HK-2 (cell line): ENCODE results near the gene RBM25.

ENCODE experiments used
- DNase-seq: peaks from one replicate; pipeline ENCODE4 v3.0.0-alpha.2; 2018; ENCODE audit not compliant: unreplicated experiment

The RBM25 gene

DNA sequence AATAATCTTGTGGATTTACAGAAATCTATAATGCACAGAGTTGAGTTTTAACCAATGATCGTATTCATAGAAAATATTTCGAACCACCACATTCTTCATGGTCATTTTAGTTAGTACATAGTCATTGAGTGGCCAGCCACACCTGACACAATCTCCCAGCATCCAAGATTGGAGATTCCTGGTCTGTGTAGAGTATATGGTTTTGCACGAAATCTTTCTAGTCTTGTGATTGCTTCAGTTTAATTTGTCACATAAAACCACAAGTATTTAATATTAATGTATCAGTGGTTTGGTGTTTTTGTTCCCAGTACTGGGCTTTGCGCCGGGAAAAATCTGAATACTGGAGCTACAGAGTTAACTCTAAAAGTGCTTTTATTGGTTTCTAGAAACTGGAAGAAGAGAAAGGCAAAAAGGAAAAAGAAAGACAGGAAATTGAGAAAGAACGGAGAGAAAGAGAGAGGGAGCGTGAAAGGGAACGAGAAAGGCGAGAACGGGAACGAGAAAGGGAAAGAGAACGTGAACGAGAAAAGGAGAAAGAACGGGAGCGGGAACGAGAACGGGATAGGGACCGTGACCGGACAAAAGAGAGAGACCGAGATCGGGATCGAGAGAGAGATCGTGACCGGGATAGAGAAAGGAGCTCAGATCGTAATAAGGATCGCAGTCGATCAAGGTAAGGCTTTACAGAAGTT, 44.6 kb downstream of the RBM25 start:
- no peak for DNase-seq

GRCh38 chr14:73105050-73105449, 46.7 kb downstream of the RBM25 start:
- no peak for DNase-seq

DNA sequence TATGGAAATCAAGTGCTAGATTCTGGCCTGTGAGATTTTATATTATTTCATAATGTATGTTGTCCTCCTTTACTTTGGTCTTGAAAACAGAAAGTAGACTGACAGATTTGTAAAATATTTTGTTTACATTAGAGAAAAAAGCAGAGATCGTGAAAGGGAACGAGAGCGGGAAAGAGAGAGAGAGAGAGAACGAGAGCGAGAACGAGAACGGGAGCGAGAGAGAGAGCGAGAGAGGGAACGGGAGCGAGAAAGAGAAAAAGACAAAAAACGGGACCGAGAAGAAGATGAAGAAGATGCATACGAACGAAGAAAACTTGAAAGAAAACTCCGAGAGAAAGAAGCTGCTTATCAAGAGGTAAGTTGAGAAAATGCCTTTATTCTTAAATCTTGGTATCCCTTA, 47.4 kb downstream of the RBM25 start:
- no peak for DNase-seq

GRCh38 chr14:73116079-73116665, 57.8 kb downstream of the RBM25 start:
- no peak for DNase-seq

- DNase-seq, result no peak
These were observed 66.0 kb downstream of the RBM25 start for GRCh38 chr14:73124180-73124894.

DNA sequence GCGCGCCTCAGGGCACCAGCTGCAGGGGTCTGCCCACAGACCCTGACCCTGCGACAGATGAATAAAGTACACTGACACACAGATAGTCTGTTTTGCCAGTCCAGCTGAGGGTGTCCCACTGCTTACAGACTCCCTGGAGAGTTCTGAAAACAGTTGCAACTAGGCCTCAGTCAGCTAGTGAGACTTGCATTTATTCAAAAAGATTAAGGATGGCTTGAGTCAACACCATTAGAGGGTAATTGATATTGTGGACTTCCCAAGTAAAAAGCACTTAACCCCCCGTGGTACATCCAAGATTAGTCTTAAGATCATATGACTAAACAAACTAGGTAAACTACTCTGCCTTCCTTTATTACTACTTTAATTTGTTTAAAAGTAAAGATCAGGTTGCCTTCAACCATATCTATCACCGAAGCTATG, 66.8 kb downstream of the RBM25 start:
- DNase-seq, result no peak

GRCh38 chr14:73125746-73126145, 67.4 kb downstream of the RBM25 start:
- DNase-seq, result no peak

GRCh38 chr14:73133795-73134194, 75.5 kb downstream of the RBM25 start:
- no peak for DNase-seq

DNA sequence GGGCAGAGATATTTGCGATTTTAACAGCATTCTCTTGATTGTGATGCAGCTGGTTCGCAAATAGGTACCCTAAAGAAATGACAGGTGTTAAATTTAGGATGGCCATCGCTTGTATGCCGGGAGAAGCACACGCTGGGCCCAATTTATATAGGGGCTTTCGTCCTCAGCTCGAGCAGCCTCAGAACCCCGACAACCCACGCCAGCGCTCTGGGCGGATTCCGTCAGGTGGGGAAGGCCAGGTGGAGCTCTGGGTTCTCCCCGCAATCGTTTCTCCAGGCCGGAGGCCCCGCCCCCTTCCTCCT, 77.7 kb downstream of the RBM25 start:
- DNase-seq, result no peak

DNA sequence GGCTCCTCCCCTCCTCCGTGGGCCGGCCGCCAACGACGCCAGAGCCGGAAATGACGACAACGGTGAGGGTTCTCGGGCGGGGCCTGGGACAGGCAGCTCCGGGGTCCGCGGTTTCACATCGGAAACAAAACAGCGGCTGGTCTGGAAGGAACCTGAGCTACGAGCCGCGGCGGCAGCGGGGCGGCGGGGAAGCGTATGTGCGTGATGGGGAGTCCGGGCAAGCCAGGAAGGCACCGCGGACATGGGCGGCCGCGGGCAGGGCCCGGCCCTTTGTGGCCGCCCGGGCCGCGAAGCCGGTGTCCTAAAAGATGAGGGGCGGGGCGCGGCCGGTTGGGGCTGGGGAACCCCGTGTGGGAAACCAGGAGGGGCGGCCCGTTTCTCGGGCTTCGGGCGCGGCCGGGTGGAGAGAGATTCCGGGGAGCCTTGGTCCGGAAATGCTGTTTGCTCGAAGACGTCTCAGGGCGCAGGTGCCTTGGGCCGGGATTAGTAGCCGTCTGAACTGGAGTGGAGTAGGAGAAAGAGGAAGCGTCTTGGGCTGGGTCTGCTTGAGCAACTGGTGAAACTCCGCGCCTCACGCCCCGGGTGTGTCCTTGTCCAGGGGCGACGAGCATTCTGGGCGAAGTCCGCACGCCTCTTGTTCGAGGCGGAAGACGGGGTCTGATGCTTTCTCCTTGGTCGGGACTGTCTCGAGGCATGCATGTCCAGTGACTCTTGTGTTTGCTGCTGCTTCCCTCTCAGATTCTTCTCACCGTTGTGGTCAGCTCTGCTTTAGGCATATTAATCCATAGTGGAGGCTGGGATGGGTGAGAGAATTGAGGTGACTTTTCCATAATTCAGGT, 78.3 kb downstream of the RBM25 start, which contains the start of gene PSEN1:
Gene PSEN1, plus strand, starts transcription at position 121 of the 839 bp plus-strand sequence. CDS start 11,513 bp downstream, outside the sequence.
- peak; percentile 96 for DNase-seq

- DNase-seq, result no peak
These were observed 82.5 kb downstream of the RBM25 start for GRCh38 chr14:73140811-73141323.

- DNase-seq, result no peak
These were observed 83.9 kb downstream of the RBM25 start for GRCh38 chr14:73142216-73142615.

- no peak for DNase-seq
These were observed 84.7 kb downstream of the RBM25 start for GRCh38 chr14:73143003-73143402.

GRCh38 chr14:73143617-73144016, 85.3 kb downstream of the RBM25 start:
- DNase-seq, result no peak

DNA sequence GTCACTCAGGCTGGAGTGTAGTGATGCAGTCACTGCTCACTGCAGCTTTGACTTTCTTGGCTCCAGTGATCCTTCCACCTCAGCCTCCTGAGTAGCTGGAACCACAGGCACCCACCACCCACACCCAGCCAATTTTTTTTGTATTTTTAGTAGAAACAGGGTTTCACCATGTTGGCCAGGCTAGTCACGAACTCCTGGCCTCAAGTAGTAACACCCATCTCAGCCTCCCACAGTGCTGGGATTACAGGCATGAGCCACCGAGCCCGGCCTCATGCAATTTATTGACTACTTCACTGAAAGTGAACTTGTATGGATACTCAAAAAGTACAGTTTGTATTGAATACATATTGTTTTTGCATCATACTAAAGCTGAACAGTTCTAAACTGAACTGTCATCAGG, 87.0 kb downstream of the RBM25 start:
- no peak for DNase-seq

- DNase-seq, result no peak
These were observed 87.8 kb downstream of the RBM25 start for GRCh38 chr14:73146111-73146510.

DNA sequence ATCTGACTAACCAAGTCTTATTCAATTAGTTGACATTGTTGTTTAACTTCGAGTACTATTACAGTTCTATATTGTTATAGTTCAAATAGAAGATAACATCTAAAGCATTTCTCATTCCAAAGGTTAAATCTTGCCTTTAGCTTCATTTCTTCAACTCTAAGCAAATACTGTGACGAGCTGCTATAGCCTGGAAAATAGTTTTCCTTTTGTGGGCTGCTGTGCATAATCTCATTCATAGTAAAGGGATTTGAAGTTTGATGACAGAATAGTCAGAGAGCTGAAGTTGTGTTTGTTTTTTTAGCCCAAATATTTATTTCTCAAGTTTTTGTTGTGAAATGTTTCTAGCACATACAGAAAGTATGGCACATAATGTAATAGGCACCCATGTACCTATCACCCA, 91.4 kb downstream of the RBM25 start:
- DNase-seq, result no peak

DNA sequence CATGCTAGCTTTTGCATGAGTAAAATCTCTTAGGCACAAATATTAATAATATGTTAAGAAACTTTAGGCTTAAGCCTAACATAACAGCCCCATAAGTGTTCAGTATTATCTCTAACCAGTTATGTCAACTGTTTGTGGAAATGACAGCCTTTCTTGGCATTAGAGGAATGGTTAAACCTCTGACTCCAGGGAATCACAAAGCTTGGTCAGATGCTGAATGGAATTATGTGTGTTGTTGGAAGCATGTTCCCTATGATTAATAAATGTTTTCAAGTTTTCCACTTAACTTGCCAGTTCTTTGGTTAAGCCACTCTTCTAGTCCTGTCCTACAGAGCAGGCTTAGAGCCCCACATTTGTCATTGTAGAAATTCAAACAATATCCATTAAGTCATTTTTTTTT, 94.9 kb downstream of the RBM25 start:
- no peak for DNase-seq

GRCh38 chr14:73162251-73162650, 103.9 kb downstream of the RBM25 start:
- no peak for DNase-seq

DNA sequence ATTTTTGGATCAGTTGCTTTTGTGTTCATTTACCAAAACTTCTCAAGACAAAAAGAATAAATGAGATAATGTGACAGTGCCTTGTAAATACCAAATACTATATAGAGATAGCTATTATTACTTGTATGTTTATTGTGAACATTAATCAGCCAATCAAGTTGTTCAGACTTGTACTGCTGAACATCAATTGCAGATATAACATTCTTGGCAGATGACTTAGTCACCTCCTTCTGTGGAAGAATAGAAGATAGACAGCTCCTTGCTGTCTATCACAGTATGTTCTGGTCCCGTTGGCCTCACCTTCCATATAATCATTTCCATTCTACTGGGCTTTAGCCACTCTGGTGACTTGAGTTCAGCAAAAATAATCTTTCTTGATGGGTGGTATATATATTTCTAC, 108.1 kb downstream of the RBM25 start:
- DNase-seq, result no peak

DNA sequence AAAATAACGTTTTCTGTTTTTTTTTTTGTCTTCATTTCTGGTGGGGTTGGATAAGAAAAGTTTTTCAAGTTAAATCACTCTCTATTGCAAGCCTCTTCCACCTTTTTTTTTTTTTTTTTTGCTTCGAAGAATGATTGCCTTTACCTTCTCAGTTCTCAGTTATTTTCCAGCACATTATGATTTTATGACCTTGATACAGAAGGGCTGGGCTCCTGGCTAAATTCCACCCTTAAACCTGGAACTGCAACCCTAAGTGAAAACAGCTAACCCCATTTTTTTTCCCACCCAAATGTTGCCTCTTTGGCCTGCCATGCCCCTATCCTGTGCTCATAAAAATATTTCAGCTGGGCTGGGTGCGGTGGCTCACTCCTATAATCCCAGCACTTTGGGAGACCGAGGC, 109.4 kb downstream of the RBM25 start:
- no peak for DNase-seq

- DNase-seq, result no peak
These were observed 109.9 kb downstream of the RBM25 start for GRCh38 chr14:73168274-73168673.
